KMS-11 (cell line): ENCODE data around the gene PRSS56.

Experiments
- H2AFZ ChIP-seq: fragments of 200-600 bp; sonication (generic); 2 replicates; pipeline ENCODE4 v1.6.1; 2016; ENCODE audit warnings: antibody characterized with exemption, mixed run types, low read depth
- H3K27ac ChIP-seq: fragments of 200-600 bp; sonication (generic); 2 replicates; pipeline ENCODE4 v1.6.1; 2016; ENCODE audit warnings: mild to moderate bottlenecking, mixed run types
- H3K27me3 ChIP-seq: fragments of 200-600 bp; sonication (generic); 2 replicates; pipeline ENCODE4 v1.6.1; 2017; ENCODE audit warnings: mild to moderate bottlenecking, low read depth, mixed run types, moderate library complexity; ENCODE audit not compliant: insufficient read depth
- H3K36me3 ChIP-seq: fragments of 200-600 bp; sonication (generic); 2 replicates; pipeline ENCODE4 v1.6.1; 2017; ENCODE audit warnings: mild to moderate bottlenecking, mixed run types; ENCODE audit not compliant: insufficient read depth
- H3K4me1 ChIP-seq: fragments of 200-600 bp; sonication (generic); 2 replicates; pipeline ENCODE4 v1.6.1; 2016; ENCODE audit warnings: mild to moderate bottlenecking, low read depth, mixed run types; ENCODE audit not compliant: poor library complexity, severe bottlenecking
- H3K4me2 ChIP-seq: fragments of 200-600 bp; sonication (generic); 2 replicates; pipeline ENCODE4 v1.7.0; 2016; ENCODE audit warnings: mild to moderate bottlenecking, mixed run types
- H3K4me3 ChIP-seq: fragments of 200-600 bp; sonication (generic); IDR thresholded peaks from 2 replicates; pipeline ENCODE4 v1.6.1; 2017; ENCODE audit warnings: low read depth, low read length, mixed read lengths; ENCODE audit not compliant: insufficient read depth
- H3K79me2 ChIP-seq: fragments of 200-600 bp; sonication (generic); 2 replicates; pipeline ENCODE4 v1.6.1; 2016; ENCODE audit warnings: low read depth, mixed run types; ENCODE audit not compliant: insufficient read depth
- H3K9ac ChIP-seq: fragments of 200-600 bp; sonication (generic); 2 replicates; pipeline ENCODE4 v1.6.1; 2016; ENCODE audit warnings: mild to moderate bottlenecking, mixed run types
- H4K20me1 ChIP-seq: fragments of 200-600 bp; sonication (generic); 2 replicates; pipeline ENCODE4 v1.6.1; 2016; ENCODE audit warnings: mild to moderate bottlenecking, mixed run types; ENCODE audit not compliant: insufficient read depth
- CTCF ChIP-seq: fragments of 200-600 bp; sonication (generic); conservative IDR thresholded peaks from 2 replicates; pipeline ENCODE4 v1.6.1; 2017; ENCODE audit warnings: low read depth, mild to moderate bottlenecking, antibody characterized with exemption, low read length, moderate library complexity, mixed read lengths

The PRSS56 gene

DNA sequence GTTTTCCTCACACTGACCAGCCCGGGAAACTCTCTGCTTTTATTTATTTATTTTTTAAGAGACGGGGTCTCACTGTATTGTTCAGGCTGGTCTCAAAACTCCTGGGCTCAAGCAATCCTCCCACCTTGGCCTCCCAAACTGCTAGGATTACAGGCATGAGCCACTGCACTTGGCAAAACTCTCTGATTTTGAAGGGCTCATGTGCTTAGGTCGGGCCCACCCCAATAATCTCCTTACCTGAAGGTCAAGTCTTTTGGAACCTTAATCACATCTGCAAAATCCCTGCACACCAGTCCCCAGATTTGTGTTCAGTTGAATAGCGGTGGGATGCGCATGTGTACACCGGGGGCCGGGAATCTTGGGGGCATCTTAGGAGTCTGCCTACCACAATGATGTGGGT is 24.9 kb upstream of the PRSS56 start:
- H3K9ac ChIP-seq: no peak overlapping the region
- no peak overlapping the region for H2AFZ ChIP-seq
- H4K20me1 ChIP-seq: no peaks in the 10 kb centered on the region
- H3K79me2 ChIP-seq: no peaks in the 10 kb centered on the region
- TF ChIP-seq CTCF: no peak
- H3K27me3 ChIP-seq: no peaks in the 10 kb centered on the region; the same call in 1 of the 2 replicates
- no peak overlapping the region for H3K4me2 ChIP-seq
- H3K36me3 ChIP-seq: no peaks in the 10 kb centered on the region
- H3K4me3 ChIP-seq: no peak overlapping the region
- no peak overlapping the region for H3K27ac ChIP-seq
- H3K4me1 ChIP-seq: no peaks in the 10 kb centered on the region

DNA sequence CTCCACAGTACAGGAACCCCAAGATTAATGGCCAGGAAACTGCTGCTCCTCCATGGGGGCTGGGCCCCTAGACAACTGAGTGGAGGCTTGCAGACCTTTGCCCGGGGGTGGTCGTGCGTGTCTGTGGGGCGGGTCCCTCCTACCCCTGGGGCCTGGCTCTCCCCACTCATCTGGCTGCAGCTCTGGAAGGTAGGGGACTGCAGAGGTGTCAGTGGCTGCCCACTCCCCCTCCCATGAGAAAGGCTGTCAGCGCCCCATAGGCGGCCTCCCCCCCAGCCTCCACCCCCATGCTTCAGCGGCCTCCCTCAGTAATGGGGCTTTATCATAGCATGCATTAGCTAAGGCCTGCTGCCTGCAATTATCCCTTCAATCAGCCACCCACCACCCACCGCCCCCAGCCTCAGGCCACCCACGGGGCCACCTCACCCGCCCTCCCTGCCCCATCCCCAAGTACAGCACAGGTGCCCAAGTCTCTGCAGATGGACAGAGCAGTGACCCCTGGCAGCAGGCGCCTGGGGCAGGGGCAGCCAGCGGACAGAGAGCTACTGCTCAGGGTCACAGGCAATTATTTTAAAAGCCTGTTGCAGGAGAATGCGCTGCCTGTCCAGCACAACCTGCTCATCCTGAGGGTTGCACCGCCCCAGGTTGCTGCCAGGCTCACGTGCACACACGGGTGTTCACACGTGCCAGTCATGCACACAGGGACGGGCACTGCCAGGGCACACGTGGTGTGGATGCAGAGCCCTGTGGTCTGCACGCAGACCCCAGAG is 23.5 kb upstream of the PRSS56 start:
- peaks cover 4% of the 10 kb centered on the region; the same call in 1 of the 2 replicates for H3K27me3 ChIP-seq
- H3K79me2 ChIP-seq: no peaks in the 10 kb centered on the region
- H4K20me1 ChIP-seq: no peaks in the 10 kb centered on the region
- H3K4me1 ChIP-seq: no peaks in the 10 kb centered on the region
- H2AFZ ChIP-seq: no peak overlapping the region
- no peak overlapping the region for H3K9ac ChIP-seq
- no peak overlapping the region for H3K4me3 ChIP-seq
- H3K36me3 ChIP-seq: no peaks in the 10 kb centered on the region
- H3K27ac ChIP-seq: no peak overlapping the region
- TF ChIP-seq CTCF: no peak
- H3K4me2 ChIP-seq: no peak overlapping the region

- Histone ChIP-seq H3K4me2 (no peak overlapping the region), H4K20me1 (no peaks in the 10 kb centered on the region), H3K79me2 (no peaks in the 10 kb centered on the region), H3K36me3 (no peaks in the 10 kb centered on the region), H3K4me3 (no peak overlapping the region), H3K27ac (no peak overlapping the region), H2AFZ (no peak overlapping the region), H3K4me1 (no peaks in the 10 kb centered on the region), H3K9ac (no peak overlapping the region), H3K27me3 (peaks cover 4% of the 10 kb centered on the region; the same call in 1 of the 2 replicates)
- no peak for TF ChIP-seq CTCF
These were observed 22.8 kb upstream of the PRSS56 start for GRCh38 chr2:232497348-232497747.

DNA sequence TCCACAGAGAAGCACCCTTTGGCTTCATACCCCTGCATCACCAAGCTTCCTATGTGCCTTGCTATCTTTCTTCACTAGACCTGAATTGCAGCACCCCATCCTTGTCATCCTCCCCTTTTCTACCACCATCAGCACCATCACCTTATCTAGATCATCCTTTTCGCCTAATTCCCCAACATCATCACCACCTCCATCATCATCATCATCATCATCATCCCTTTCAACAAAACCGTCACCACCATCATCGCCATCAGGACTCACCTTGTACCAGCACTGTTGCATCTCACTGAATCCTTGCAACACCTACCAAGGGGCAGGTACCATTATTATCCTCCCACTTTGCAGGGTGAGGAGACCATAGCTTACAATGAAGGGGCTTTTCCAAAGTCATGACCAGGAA is 21.7 kb upstream of the PRSS56 start:
- no peak overlapping the region for H2AFZ ChIP-seq
- H3K79me2 ChIP-seq: no peaks in the 10 kb centered on the region
- H3K4me1 ChIP-seq: no peaks in the 10 kb centered on the region
- no peaks in the 10 kb centered on the region for H4K20me1 ChIP-seq
- peaks cover 4% of the 10 kb centered on the region; the same call in 1 of the 2 replicates for H3K27me3 ChIP-seq
- no peaks in the 10 kb centered on the region for H3K36me3 ChIP-seq
- H3K4me2 ChIP-seq: no peak overlapping the region
- no peak overlapping the region for H3K27ac ChIP-seq
- TF ChIP-seq CTCF: no peak
- no peak overlapping the region for H3K4me3 ChIP-seq
- H3K9ac ChIP-seq: no peak overlapping the region
